A673 (cell line): ENCODE results near the gene ERVW-1. TPM values are rescaled to one million over a fixed set of nuclear protein-coding genes. Genes with fewer than 3 reads are reported as not detected.

Experiments
- BruUV-seq: library from RNA; stranded (reverse); fragments of 400-500 nt; replicated peaks from 2 replicates; lab custom pipeline; 2021; lab: Mats Ljungman, UMichigan
- CTCF ChIA-PET: fragments of 300-600 bp; sonication (Branson Sonifier 250); formaldehyde crosslinking; loops from one replicate; lab custom pipeline; 2022; ENCODE audit warnings: antibody characterized with exemption; lab: Charles Lee
- POLR2A ChIA-PET: fragments of 300-600 bp; sonication (Branson Sonifier 250); formaldehyde crosslinking; loops from one replicate; lab custom pipeline; 2022; ENCODE audit warnings: antibody characterized with exemption; ENCODE audit not compliant: low non-redundant PET; lab: Charles Lee
- DNase-seq: peaks from one replicate; pipeline ENCODE4 v3.0.0-alpha.2; 2015; ENCODE audit warnings: low spot score
- H3K27ac ChIP-seq: fragments of 200-600 bp; sonication (generic); 2 replicates; pipeline ENCODE4 v1.5.1; 2016; ENCODE audit warnings: mixed run types, low read depth, mild to moderate bottlenecking, mixed read lengths, antibody characterized with exemption, low read length; ENCODE audit not compliant: poor library complexity, severe bottlenecking
- H3K27me3 ChIP-seq: fragments of 200-600 bp; sonication (generic); replicated peaks from 2 replicates; pipeline ENCODE4 v1.6.1; 2017; ENCODE audit warnings: mixed run types, low read depth, mild to moderate bottlenecking, mixed read lengths, antibody characterized with exemption, low read length; ENCODE audit not compliant: insufficient read depth, poor library complexity
- H3K36me3 ChIP-seq: fragments of 200-600 bp; sonication (generic); 2 replicates; pipeline ENCODE4 v1.6.1; 2016; ENCODE audit warnings: mixed run types, mild to moderate bottlenecking, mixed read lengths, antibody characterized with exemption, low read length; ENCODE audit not compliant: insufficient read depth, poor library complexity, severe bottlenecking
- H3K4me1 ChIP-seq: fragments of 200-600 bp; sonication (generic); 2 replicates; pipeline ENCODE4 v1.6.1; 2017; ENCODE audit warnings: mixed run types, mild to moderate bottlenecking, mixed read lengths, antibody characterized with exemption, low read length; ENCODE audit not compliant: insufficient read depth, poor library complexity, severe bottlenecking
- H3K4me3 ChIP-seq: fragments of 200-600 bp; sonication (generic); 2 replicates; pipeline ENCODE4 v1.5.1; 2016; ENCODE audit warnings: low read depth, mixed run types, mild to moderate bottlenecking, mixed read lengths, low read length; ENCODE audit not compliant: poor library complexity, severe bottlenecking
- H3K9me3 ChIP-seq: fragments of 200-600 bp; sonication (generic); 2 replicates; pipeline ENCODE4 v1.6.1; 2016; ENCODE audit warnings: mixed run types, low read depth, mild to moderate bottlenecking, mixed read lengths, antibody characterized with exemption, low read length; ENCODE audit not compliant: poor library complexity, severe bottlenecking
- EZH2 ChIP-seq: fragments of 200-600 bp; sonication (generic); IDR thresholded peaks from 2 replicates; pipeline ENCODE4 v1.6.1; 2017; ENCODE audit warnings: borderline replicate concordance, low read depth, mild to moderate bottlenecking, mixed read lengths, antibody characterized with exemption, low read length; ENCODE audit not compliant: poor library complexity, severe bottlenecking
- intact Hi-C: fragments of 100-400 bp; cut with micrococcal nuclease; formaldehyde crosslinking; loops from one replicate; pipeline ENCODE4 v1.10.0; 2022; ENCODE audit not compliant: unreplicated experiment
- total RNA-seq: library from RNA; stranded (reverse); gene quantifications from 2 replicates; pipeline ENCODE4 v1.2.3, GENCODE V29; 2021
- TF ChIP-seq, protein P1 (sequence below): fragments of 300-800, 200-600 bp; sonication (generic); conservative IDR thresholded peaks from 2 replicates; pipeline ENCODE4 v1.5.1; 2017; ENCODE audit warnings: low read depth, mild to moderate bottlenecking, antibody characterized with exemption, low read length, moderate library complexity, mixed read lengths

The ERVW-1 gene
- total RNA-seq, 1 experiment from 2014 or later, result not detected

DNA sequence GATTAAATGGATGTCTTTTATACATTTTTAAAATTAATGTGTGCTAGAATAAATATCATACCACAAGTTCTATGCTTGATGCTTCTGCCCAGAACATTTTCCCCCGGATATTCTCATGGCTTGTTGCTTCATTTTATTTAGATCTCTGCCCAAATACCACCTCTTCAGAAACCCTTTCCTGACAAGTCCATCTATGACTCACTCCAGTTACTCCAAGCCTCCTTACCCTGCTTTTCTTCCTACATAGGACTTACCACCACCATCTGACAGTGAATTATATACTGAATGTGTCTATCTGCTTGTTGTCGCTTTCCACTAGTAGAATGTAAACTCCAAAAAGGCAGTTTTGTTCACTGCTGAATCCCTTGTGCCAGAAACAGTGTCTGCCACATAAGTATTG is 19.1 kb upstream of the ERVW-1 start:
- no peak for DNase-seq
- H3K36me3 ChIP-seq, result peaks cover 9% of the 10 kb centered on the region
- no peaks in the 10 kb centered on the region for H3K4me1 ChIP-seq
- POLR2A ChIA-PET, result no interaction called here
- H3K9me3 ChIP-seq, result no peaks in the 10 kb centered on the region
- BruUV-seq, result no TSS peak
- H3K27ac ChIP-seq, result no peak overlapping the region
- CTCF ChIA-PET, result no interaction called here
- no peaks in the 10 kb centered on the region for H3K27me3 ChIP-seq
- no peak overlapping the region for H3K4me3 ChIP-seq
- intact Hi-C loops, result no loop called here
- TF ChIP-seq, protein P1, sequence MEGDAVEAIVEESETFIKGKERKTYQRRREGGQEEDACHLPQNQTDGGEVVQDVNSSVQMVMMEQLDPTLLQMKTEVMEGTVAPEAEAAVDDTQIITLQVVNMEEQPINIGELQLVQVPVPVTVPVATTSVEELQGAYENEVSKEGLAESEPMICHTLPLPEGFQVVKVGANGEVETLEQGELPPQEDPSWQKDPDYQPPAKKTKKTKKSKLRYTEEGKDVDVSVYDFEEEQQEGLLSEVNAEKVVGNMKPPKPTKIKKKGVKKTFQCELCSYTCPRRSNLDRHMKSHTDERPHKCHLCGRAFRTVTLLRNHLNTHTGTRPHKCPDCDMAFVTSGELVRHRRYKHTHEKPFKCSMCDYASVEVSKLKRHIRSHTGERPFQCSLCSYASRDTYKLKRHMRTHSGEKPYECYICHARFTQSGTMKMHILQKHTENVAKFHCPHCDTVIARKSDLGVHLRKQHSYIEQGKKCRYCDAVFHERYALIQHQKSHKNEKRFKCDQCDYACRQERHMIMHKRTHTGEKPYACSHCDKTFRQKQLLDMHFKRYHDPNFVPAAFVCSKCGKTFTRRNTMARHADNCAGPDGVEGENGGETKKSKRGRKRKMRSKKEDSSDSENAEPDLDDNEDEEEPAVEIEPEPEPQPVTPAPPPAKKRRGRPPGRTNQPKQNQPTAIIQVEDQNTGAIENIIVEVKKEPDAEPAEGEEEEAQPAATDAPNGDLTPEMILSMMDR, result no peak
- no peak for TF ChIP-seq EZH2

DNA sequence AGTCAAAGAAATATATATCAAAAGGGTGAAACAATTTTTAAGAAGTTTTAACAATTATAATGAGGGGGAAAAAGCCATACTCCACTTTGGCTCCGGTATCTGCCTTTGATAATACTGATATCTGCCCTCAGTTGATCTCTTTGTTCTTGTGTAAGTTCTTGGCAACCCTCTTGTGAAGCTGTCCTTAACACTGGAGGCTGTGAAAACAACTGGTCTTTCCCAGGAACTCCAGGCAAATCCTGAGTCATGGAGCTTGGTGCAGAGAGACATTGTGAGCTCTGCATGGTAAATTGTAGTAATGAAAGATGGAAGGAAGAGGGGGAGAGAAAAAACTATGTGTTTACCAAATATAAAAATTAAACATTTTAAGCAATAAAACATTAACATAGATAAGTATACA is 11.9 kb upstream of the ERVW-1 start:
- Histone ChIP-seq H3K4me3 (no peak overlapping the region), H3K27me3 (no peaks in the 10 kb centered on the region), H3K36me3 (peaks cover 30% of the 10 kb centered on the region), H3K9me3 (no peaks in the 10 kb centered on the region), H3K27ac (no peak overlapping the region), H3K4me1 (no peaks in the 10 kb centered on the region)
- DNase-seq, result no peak
- POLR2A ChIA-PET, result no interaction called here
- intact Hi-C loops, result no loop called here
- CTCF ChIA-PET, result no interaction called here
- BruUV-seq, result no TSS peak
- TF ChIP-seq, protein P1, result no peak
- TF ChIP-seq EZH2, result no peak

DNA sequence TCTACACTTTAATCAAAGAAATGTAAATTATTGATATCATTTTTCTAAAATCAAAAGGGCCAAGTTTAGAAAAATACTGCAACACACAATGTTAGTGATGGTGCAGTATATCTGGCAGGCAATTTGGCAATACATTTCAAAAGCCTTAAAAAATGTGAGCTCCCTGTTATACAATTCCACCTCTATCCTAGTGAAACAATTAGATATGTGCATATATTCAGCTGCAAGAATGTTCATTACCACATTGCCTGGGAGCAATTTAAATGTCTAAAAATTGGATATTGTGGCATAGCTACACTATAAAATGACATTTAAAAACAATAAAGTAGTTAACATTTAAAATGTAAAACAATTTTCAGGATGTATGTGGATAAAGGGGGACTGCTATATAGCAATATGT is 10.1 kb upstream of the ERVW-1 start:
- H3K4me3 ChIP-seq, result no peak overlapping the region
- intact Hi-C loops, result no loop called here
- no peak for DNase-seq
- H3K27me3 ChIP-seq, result no peaks in the 10 kb centered on the region
- POLR2A ChIA-PET, result no interaction called here
- TF ChIP-seq, protein P1, result no peak
- no peak for TF ChIP-seq EZH2
- H3K27ac ChIP-seq, result no peak overlapping the region
- H3K36me3 ChIP-seq, result peaks cover 30% of the 10 kb centered on the region
- no peaks in the 10 kb centered on the region for H3K4me1 ChIP-seq
- H3K9me3 ChIP-seq, result no peaks in the 10 kb centered on the region
- CTCF ChIA-PET, result no interaction called here
- BruUV-seq, result no TSS peak
